Left ventricle myocardium inferior (tissue), 1 donor: ENCODE results near the gene KANK4. TPM values are rescaled to one million over a fixed set of nuclear protein-coding genes. Genes with fewer than 3 reads are reported as not detected.

Experiments used
- DNase-seq: peaks from one replicate; pipeline ENCODE4 v3.0.0-alpha.2; 2020
- H3K27ac ChIP-seq: fragments of 200-600 bp; replicated peaks from 2 replicates; pipeline ENCODE4 v1.8.0; 2021
- H3K27me3 ChIP-seq: fragments of 200-600 bp; 2 replicates; pipeline ENCODE4 v1.8.0; 2021; ENCODE audit warnings: low read depth
- H3K36me3 ChIP-seq: fragments of 200-600 bp; 2 replicates; pipeline ENCODE4 v1.8.0; 2021
- H3K4me1 ChIP-seq: fragments of 200-600 bp; 2 replicates; pipeline ENCODE4 v1.8.0; 2021
- H3K4me3 ChIP-seq: fragments of 200-600 bp; 2 replicates; pipeline ENCODE4 v1.8.0; 2021; ENCODE audit warnings: mild to moderate bottlenecking, moderate library complexity
- H3K9me3 ChIP-seq: fragments of 200-600 bp; replicated peaks from 2 replicates; pipeline ENCODE4 v1.8.0; 2021
- intact Hi-C: fragments of 100-400 bp; cut with micrococcal nuclease; formaldehyde crosslinking; loops from one replicate; pipeline ENCODE4 v1.11.0; 2022
- total RNA-seq: library from RNA; stranded (reverse); fragmentation: NEBNext Ultra II Directional; extraction: Animal tissue kit (Norgen Biotek cat#: 25700); gene quantifications from one replicate; pipeline ENCODE4 v1.2.1, GENCODE V29; 2021
- TF ChIP-seq, protein P1 (sequence below): fragments of 200-600 bp; IDR thresholded peaks from 2 replicates; pipeline ENCODE4 v1.8.0; 2021; ENCODE audit warnings: antibody characterized with exemption, mild to moderate bottlenecking, borderline replicate concordance
- donor health status: DM: no; HTN: yes; CAD: no; lungs with severe emphysema.

The KANK4 gene
- total RNA-seq, 1 donor from 2014 or later, result 0.11 TPM

GRCh38 chr1:62306065-62306464 lies 13.2 kb downstream of the KANK4 start:
- no peak for DNase-seq
- no peak overlapping the region for H3K4me3 ChIP-seq
- TF ChIP-seq, protein P1, sequence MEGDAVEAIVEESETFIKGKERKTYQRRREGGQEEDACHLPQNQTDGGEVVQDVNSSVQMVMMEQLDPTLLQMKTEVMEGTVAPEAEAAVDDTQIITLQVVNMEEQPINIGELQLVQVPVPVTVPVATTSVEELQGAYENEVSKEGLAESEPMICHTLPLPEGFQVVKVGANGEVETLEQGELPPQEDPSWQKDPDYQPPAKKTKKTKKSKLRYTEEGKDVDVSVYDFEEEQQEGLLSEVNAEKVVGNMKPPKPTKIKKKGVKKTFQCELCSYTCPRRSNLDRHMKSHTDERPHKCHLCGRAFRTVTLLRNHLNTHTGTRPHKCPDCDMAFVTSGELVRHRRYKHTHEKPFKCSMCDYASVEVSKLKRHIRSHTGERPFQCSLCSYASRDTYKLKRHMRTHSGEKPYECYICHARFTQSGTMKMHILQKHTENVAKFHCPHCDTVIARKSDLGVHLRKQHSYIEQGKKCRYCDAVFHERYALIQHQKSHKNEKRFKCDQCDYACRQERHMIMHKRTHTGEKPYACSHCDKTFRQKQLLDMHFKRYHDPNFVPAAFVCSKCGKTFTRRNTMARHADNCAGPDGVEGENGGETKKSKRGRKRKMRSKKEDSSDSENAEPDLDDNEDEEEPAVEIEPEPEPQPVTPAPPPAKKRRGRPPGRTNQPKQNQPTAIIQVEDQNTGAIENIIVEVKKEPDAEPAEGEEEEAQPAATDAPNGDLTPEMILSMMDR, result no peak
- H3K9me3 ChIP-seq, result no peaks in the 10 kb centered on the region
- H3K27me3 ChIP-seq, result peaks cover 10% of the 10 kb centered on the region
- no peaks in the 10 kb centered on the region for H3K4me1 ChIP-seq
- intact Hi-C loops, result no loop called here
- H3K36me3 ChIP-seq, result no peaks in the 10 kb centered on the region
- H3K27ac ChIP-seq, result no peak overlapping the region

DNA sequence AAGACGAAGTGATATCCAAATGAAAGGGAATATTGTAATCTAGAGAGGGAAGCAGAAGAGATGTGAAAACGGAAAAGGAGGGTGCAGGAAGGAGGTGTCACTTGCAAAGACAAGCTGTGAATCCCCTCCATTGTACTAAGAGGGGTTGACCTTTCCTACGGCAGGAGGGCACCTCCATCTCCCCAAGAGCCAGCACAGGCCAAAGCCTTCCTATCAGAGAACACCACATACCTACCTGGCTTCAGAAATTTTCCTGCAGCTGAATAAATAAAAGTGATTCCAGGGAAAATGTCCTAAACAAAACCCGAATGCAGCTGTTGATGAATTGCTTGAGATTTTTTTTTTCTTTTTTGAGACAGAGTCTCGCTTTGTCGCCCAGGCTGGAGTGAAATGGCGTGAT lies 14.3 kb downstream of the KANK4 start:
- Histone ChIP-seq H3K4me3 (no peak overlapping the region), H3K4me1 (no peaks in the 10 kb centered on the region), H3K27me3 (peaks cover 10% of the 10 kb centered on the region), H3K9me3 (no peaks in the 10 kb centered on the region), H3K27ac (no peak overlapping the region), H3K36me3 (no peaks in the 10 kb centered on the region)
- TF ChIP-seq, protein P1, result no peak
- DNase-seq, result no peak
- intact Hi-C loops, result no loop called here

GRCh38 chr1:62304515-62304914 lies 14.7 kb downstream of the KANK4 start:
- H3K27me3 ChIP-seq, result peaks cover 5% of the 10 kb centered on the region
- intact Hi-C loops, result no loop called here
- H3K9me3 ChIP-seq, result no peaks in the 10 kb centered on the region

GRCh38 chr1:62301726-62302390 lies 17.4 kb downstream of the KANK4 start:
- intact Hi-C loops, result no loop called here
- H3K27me3 ChIP-seq, result no peaks in the 10 kb centered on the region

More at GRCh38 chr1:62304515-62304914, 14.7 kb downstream of the KANK4 start:
- DNase-seq, result no peak
- Histone ChIP-seq H3K4me3 (no peak overlapping the region), H3K4me1 (no peaks in the 10 kb centered on the region), H3K27ac (no peak overlapping the region), H3K36me3 (no peaks in the 10 kb centered on the region)
- TF ChIP-seq, protein P1, result no peak

DNA sequence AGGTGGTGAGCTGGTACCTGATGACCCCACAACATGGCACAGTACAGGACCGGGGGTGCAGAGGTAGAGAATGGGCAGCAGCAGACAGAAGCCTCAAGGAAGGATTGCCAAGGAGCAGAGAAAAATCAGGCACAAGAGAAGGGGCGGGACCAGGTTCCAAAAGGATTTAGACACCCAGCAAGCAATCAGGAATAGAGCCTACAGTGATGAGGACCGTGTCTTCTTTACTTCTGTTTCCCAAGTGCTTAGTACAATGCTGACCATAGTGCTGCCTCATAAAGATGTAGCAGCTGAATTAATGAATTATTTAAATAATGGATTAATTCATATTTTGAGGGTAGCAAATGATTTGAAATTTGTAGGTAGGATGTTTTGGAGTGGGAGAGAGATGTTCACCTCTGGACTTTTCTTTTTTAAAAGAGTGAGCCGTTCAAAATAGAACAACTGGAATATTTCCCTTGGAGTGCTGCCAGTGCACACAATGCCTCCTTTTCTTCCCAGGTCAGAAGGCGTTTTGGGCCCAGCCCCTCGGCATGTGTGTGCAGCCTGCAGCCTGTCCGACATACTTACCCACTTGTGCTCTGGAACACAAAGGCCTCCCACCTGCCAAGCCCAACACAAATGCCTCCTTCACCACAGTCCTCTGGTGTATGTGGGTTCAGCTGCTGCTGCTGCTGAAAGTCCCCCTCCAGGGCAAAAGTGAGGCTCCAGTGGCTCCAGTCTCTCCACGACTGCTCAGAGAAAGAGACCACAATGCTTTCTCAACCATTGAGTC lies 19.6 kb downstream of the KANK4 start:
- TF ChIP-seq, protein P1, result no peak
- Histone ChIP-seq H3K4me1 (peaks cover 15% of the 10 kb centered on the region), H3K27me3 (no peaks in the 10 kb centered on the region), H3K27ac (no peak overlapping the region), H3K36me3 (no peaks in the 10 kb centered on the region), H3K4me3 (no peak overlapping the region), H3K9me3 (no peaks in the 10 kb centered on the region)
- intact Hi-C loops, result no loop called here
- no peak for DNase-seq

More at GRCh38 chr1:62301726-62302390, 17.4 kb downstream of the KANK4 start:
- no peak for DNase-seq
- H3K36me3 ChIP-seq, result no peaks in the 10 kb centered on the region
- H3K4me3 ChIP-seq, result no peak overlapping the region
- H3K4me1 ChIP-seq, result no peaks in the 10 kb centered on the region
- no peak overlapping the region for H3K27ac ChIP-seq
- no peaks in the 10 kb centered on the region for H3K9me3 ChIP-seq
- TF ChIP-seq, protein P1, result no peak
